GM19193 (cell line): ENCODE data around the gene KIF16B.

Experiments used
- POLR2A ChIP-seq: IDR thresholded peaks from 4 replicates; pipeline ENCODE4 v1.6.1; 2011; ENCODE audit not compliant: insufficient read depth, insufficient read length; ENCODE audit errors: extremely low read depth

KIF16B gene

GRCh38 chr20:16263582-16263981, 309.7 kb downstream of the KIF16B start:
- TF ChIP-seq POLR2A: no peak

- no peak for TF ChIP-seq POLR2A
Measured at GRCh38 chr20:16262594-16262993, 310.7 kb downstream of the KIF16B start.

GRCh38 chr20:16261733-16262273, 311.4 kb downstream of the KIF16B start:
- no peak for TF ChIP-seq POLR2A

- TF ChIP-seq POLR2A: no peak
Measured at GRCh38 chr20:16260911-16261310, 312.3 kb downstream of the KIF16B start.

- no peak for TF ChIP-seq POLR2A
Measured at GRCh38 chr20:16258766-16259165, 314.5 kb downstream of the KIF16B start.

GRCh38 chr20:16257813-16258430, 315.3 kb downstream of the KIF16B start:
- no peak for TF ChIP-seq POLR2A

GRCh38 chr20:16257021-16257420, 316.2 kb downstream of the KIF16B start:
- TF ChIP-seq POLR2A: no peak

- TF ChIP-seq POLR2A: no peak
Measured at GRCh38 chr20:16246870-16247269, 326.4 kb downstream of the KIF16B start.

- TF ChIP-seq POLR2A: no peak
Measured at GRCh38 chr20:16246291-16246690, 327.0 kb downstream of the KIF16B start.

GRCh38 chr20:16245879-16246278, 327.4 kb downstream of the KIF16B start:
- no peak for TF ChIP-seq POLR2A

- no peak for TF ChIP-seq POLR2A
Measured at GRCh38 chr20:16244892-16245291, 328.4 kb downstream of the KIF16B start.

GRCh38 chr20:16243470-16243869, 329.8 kb downstream of the KIF16B start:
- TF ChIP-seq POLR2A: no peak

- TF ChIP-seq POLR2A: no peak
Measured at GRCh38 chr20:16241911-16242310, 331.3 kb downstream of the KIF16B start.

GRCh38 chr20:16240355-16240754, 332.9 kb downstream of the KIF16B start:
- TF ChIP-seq POLR2A: no peak

GRCh38 chr20:16236589-16237241, 336.5 kb downstream of the KIF16B start:
- no peak for TF ChIP-seq POLR2A

- no peak for TF ChIP-seq POLR2A
Measured at GRCh38 chr20:16230402-16230801, 342.8 kb downstream of the KIF16B start.
